Measurements from ENCODE around the gene NCOA7. TPM values are rescaled to one million over a fixed set of nuclear protein-coding genes. Genes with fewer than 3 reads are reported as not detected.

The NCOA7 gene
- total RNA-seq (100 to 1,000 TPM in 4 of 9 donors, 10 to 100 TPM in 5; 27.9 to 180 (median 72.3) TPM), polyA plus RNA-seq (10 to 100 TPM; 24.5 to 77.9 (median 53.0) TPM)
- long read RNA-seq, donor 1, partial matches to known transcripts, result 0 of 2 reads
- long read RNA-seq, donor 1, other reads (novel, unspliced or antisense), result 0 of 2 reads
- long read RNA-seq, donor 2, result 0 reads
- long read RNA-seq, donor 3, partial matches to known transcripts, result 0 of 2 reads
- long read RNA-seq, donor 3, other reads (novel, unspliced or antisense), result 0 of 2 reads
- long read RNA-seq, donor 4, partial matches to known transcripts, result 49 of 73 reads
- long read RNA-seq, donor 4, other reads (novel, unspliced or antisense), result 18 of 73 reads
- long read RNA-seq, donor 5, full-length matches to known transcripts, result 32 of 65 reads
- long read RNA-seq, donor 5, partial matches to known transcripts, result 5 of 65 reads
- long read RNA-seq, donor 5, other reads (novel, unspliced or antisense), result 28 of 65 reads
- long read RNA-seq, donor 6, full-length matches to known transcripts, result 6 of 53 reads
- long read RNA-seq, donor 6, partial matches to known transcripts, result 34 of 53 reads
- long read RNA-seq, donor 6, other reads (novel, unspliced or antisense), result 13 of 53 reads
- long read RNA-seq, donor 7, result 0 reads
- long read RNA-seq, donor 8, partial matches to known transcripts, result 5 of 6 reads
- long read RNA-seq, donor 8, other reads (novel, unspliced or antisense), result 0 of 6 reads
- long read RNA-seq, donor 9, result 0 reads
- long read RNA-seq, donor 10, result 0 reads

- WGBS, 4 donors, result 0 to 1% (median 0%) methylated on average over 1 to 99 of the region's 100 CpGs
- H3K36me3 ChIP-seq (replicated peaks in 1 of 2), result no peaks in the 10 kb centered on the region
- H3K4me3 ChIP-seq, result peak within 1 kb of the TSS; percentile 65 to 96 (median 92)
- TF ChIP-seq CTCF (IDR thresholded peaks at IDR 0.05) (peak in 2 of 6 experiments; percentile 6 to 21), POLR2A (IDR thresholded peaks at IDR 0.05) (peak; percentile 82 to 89)
- no peaks in the 10 kb centered on the region for H3K9me3 ChIP-seq (replicated peaks in 1 of 3)
- H3K27ac ChIP-seq, result peak within 1 kb of the TSS; percentile 95 to 99 (median 98)
- DNase-seq, result peak; percentile 77 to 89 (median 82)
- H3K4me1 ChIP-seq (replicated peaks in 1 of 2), result peaks cover 42 to 60% of the 10 kb centered on the region in 2 donors
- intact Hi-C loops (cut with DNase I), result loop anchor here in 1 of 2 donors (5.0 kb wide), 1 partner anchor 62 kb away; no protein-coding TSS in a partner anchor
- no peaks in the 10 kb centered on the region for H3K27me3 ChIP-seq
Observed at GRCh38 chr6:125790358-125791150, at the start of gene NCOA7. Gene NCOA7, plus strand, starts transcription at chr6:125790960. Its CDS starts 24,395 bp downstream, at chr6:125815355.

GRCh38 chr6:125741336-125741735 is 49.4 kb upstream of the NCOA7 start:
- WGBS, 4 donors, result 89 to 96% (median 95%) methylated on average over 2 of the region's 2 CpGs
- intact Hi-C loops (cut with DNase I), result no loop called here
- H3K9me3 ChIP-seq (replicated peaks in 1 of 3), result no peaks in the 10 kb centered on the region
- H3K27me3 ChIP-seq, result peaks cover 5% of the 10 kb centered on the region
- H3K36me3 ChIP-seq (replicated peaks in 1 of 2), result no peaks in the 10 kb centered on the region
- H3K4me1 ChIP-seq (replicated peaks in 1 of 2), result no peaks in the 10 kb centered on the region
- TF ChIP-seq CTCF (IDR thresholded peaks at IDR 0.05), result no peak
- no peak for TF ChIP-seq POLR2A (IDR thresholded peaks at IDR 0.05)
- H3K4me3 ChIP-seq, result no peak overlapping the region
- H3K27ac ChIP-seq, result no peak overlapping the region
- DNase-seq, result no peak

GRCh38 chr6:125742024-125742423 is 48.7 kb upstream of the NCOA7 start:
- TF ChIP-seq POLR2A (IDR thresholded peaks at IDR 0.05), result no peak
- intact Hi-C loops (cut with DNase I), result no loop called here
- DNase-seq, result no peak
- 81 to 93% (median 88%) methylated on average over 2 of the region's 2 CpGs for WGBS, 4 donors
- Histone ChIP-seq H3K27me3 (peaks cover 12% of the 10 kb centered on the region), H3K27ac (no peak overlapping the region), H3K4me1 (replicated peaks in 1 of 2) (peaks cover 0 to 2% of the 10 kb centered on the region in 2 donors), H3K4me3 (no peak overlapping the region), H3K9me3 (replicated peaks in 1 of 3) (no peaks in the 10 kb centered on the region), H3K36me3 (replicated peaks in 1 of 2) (no peaks in the 10 kb centered on the region)

- Histone ChIP-seq H3K27ac (peak overlapping the region in 2 of 5 donors; percentile 2 to 4), H3K36me3 (replicated peaks in 1 of 2) (no peaks in the 10 kb centered on the region), H3K4me1 (replicated peaks in 1 of 2) (peaks cover 0 to 7% of the 10 kb centered on the region in 2 donors), H3K27me3 (peaks cover 17% of the 10 kb centered on the region), H3K4me3 (no peak overlapping the region), H3K9me3 (replicated peaks in 1 of 3) (no peaks in the 10 kb centered on the region)
- DNase-seq, result no peak
- 26 to 36% (median 32%) methylated on average over 5 of the region's 5 CpGs for WGBS, 4 donors
- intact Hi-C loops (cut with DNase I), result no loop called here
- TF ChIP-seq CTCF (IDR thresholded peaks at IDR 0.05), result no peak
- TF ChIP-seq POLR2A (IDR thresholded peaks at IDR 0.05), result no peak
Observed at GRCh38 chr6:125742464-125743120, 48.2 kb upstream of the NCOA7 start.

Data from adrenal gland (tissue), 19 donors.